K562 (cell line): ENCODE data around the gene TEX14. TPM values are rescaled to one million over a fixed set of nuclear protein-coding genes. Genes with fewer than 3 reads are reported as not detected.

ENCODE experiments used
- ARID1B ChIP-seq: fragments of 450-650 bp; IDR thresholded peaks from 2 replicates; pipeline ENCODE4 v1.6.1; 2016; ENCODE audit warnings: antibody characterized with exemption, mild to moderate bottlenecking, inconsistent platforms
- CTBP1 ChIP-seq: fragments of 450-650 bp; IDR thresholded peaks from 2 replicates; pipeline ENCODE4 v1.6.1; 2016; ENCODE audit warnings: borderline replicate concordance
- ETS2 ChIP-seq: IDR thresholded peaks from 2 replicates; pipeline ENCODE4 v1.6.1; 2016; ENCODE audit warnings: borderline replicate concordance, missing genetic modification characterization, mild to moderate bottlenecking, moderate library complexity, missing compliant biosample characterization; ENCODE audit not compliant: poor library complexity, severe bottlenecking
- VEZF1 ChIP-seq: fragments of 200-800 bp; sonication (Bioruptor generic); IDR thresholded peaks from 2 replicates; pipeline ENCODE4 v1.6.1; 2017; ENCODE audit warnings: missing genetic modification characterization, missing compliant biosample characterization
- ZBTB2 ChIP-seq: fragments of 450-650 bp; IDR thresholded peaks from 2 replicates; pipeline ENCODE4 v1.6.1; 2016; ENCODE audit warnings: antibody characterized with exemption
- ZNF384 ChIP-seq: IDR thresholded peaks from 2 replicates; pipeline ENCODE4 v1.6.1; 2012; ENCODE audit warnings: low read depth, low read length, improper control_type of control experiment
- ZNF395 ChIP-seq: fragments of 200-800 bp; sonication (Bioruptor generic); IDR thresholded peaks from 2 replicates; pipeline ENCODE4 v1.6.1; 2017; ENCODE audit warnings: missing genetic modification characterization, missing compliant biosample characterization
- polyA plus RNA-seq, 8 experiments: library from polyadenylated mRNA; depleted of rRNA in 4 of 8; stranded (reverse) in 5 of 8; unstranded in 3 of 8; fragments of >200 nt; fragmentation: Nextera tagmentation in 2 of 8; fragmentation: Illumina TruSeq in 1 of 8; extraction: Ambion mirVana in 2 of 8; extraction: Trizol in 1 of 8; gene quantifications; 2 replicates each; pipeline versions ENCODE4 v1.2.1 to v1.2.3, GENCODE V29; 2011 to 2014; ENCODE audit warnings: inconsistent platforms in 1 of 8, missing spikeins in 1 of 8
- total RNA-seq, 7 experiments: library from RNA; depleted of rRNA in 6 of 7; stranded (reverse); fragments of >200 nt in 6 of 7; fragmentation: Illumina TruSeq in 2 of 7; extraction: Trizol in 2 of 7; gene quantifications; 2 replicates each; pipeline versions ENCODE4 v1.2.1 to v1.2.3, GENCODE V29; 2011 to 2021; ENCODE audit warnings: low replicate concordance in 1 of 7

Gene TEX14
- total and polyA plus RNA-seq, 9 of the 15 experiments (the other 6 are each of a cell fraction or from before 2014, with no cell fraction given), result 0.05 to 0.12 (median 0.09) TPM; not detected in 1

- no peak for TF ChIP-seq ETS2 (tag)
- no peak for TF ChIP-seq ZBTB2
- TF ChIP-seq ZNF384, result peak; percentile 23; the same call in 1 of the 2 replicates
- TF ChIP-seq ARID1B, result peak; percentile 39; the same call in 1 of the 2 replicates
- TF ChIP-seq CTBP1, result 0 out of 2 replicates have a peak, but pooled peaks have one; percentile 13
- 0 out of 2 replicates have a peak, but pooled peaks have one; percentile 33 for TF ChIP-seq ZNF395 (CRISPR knock-in tag)
- 0 out of 2 replicates have a peak, but pooled peaks have one; percentile 7 for TF ChIP-seq VEZF1 (CRISPR knock-in tag)
Measured at GRCh38 chr17:58615768-58616659, 75.8 kb downstream of the TEX14 start (continued).
